Measurements from ENCODE around the gene LEMD1. TPM values are rescaled to one million over a fixed set of nuclear protein-coding genes. Genes with fewer than 3 reads are reported as not detected.

LEMD1 gene
- total RNA-seq, 1 donor = not detected

DNA sequence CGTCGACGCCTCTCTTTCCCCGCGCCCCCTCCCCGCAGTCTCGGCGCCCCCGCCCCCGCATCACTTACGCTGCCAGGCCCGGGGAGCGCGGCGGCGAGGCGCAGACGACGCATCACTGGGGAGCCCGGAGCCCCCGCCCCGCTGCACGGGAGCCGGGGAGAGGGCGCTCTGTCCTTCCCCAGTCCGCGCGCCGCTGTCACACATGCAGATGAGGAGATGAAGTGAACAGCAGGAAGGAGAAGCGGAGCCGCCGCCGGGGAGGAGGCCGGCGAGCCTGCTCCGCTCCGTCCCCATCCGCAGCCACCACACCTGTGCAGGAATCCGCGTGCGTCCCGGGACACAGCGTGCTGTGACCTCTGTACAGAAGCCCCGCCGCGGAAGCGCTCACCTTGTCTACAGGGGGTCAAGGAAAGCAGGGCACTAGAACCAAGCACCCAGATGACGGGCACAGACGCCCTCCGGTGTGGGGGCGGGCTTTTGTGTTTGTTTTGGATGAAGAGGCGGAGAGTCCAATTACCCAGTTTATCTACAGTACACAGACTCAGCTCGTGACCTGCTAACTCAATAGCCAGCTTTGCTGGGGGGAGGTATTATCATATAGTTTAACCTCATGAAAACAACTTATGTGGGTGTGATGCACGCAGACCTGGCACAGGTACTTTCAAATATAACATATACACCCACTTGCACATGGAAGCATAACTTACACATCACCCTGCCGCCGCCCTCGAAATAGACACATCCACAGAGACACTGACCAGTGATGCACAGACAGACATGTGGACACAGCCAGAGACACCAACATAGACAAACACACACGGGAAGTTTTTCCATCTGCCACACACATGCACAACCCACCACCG lies 77.6 kb downstream of the LEMD1 start:
- H4K20me1 ChIP-seq (ENCODE audit: insufficient read depth, low read length) = no peaks in the 10 kb centered on the region
- H2AFZ ChIP-seq (ENCODE audit: low read length) = no peak overlapping the region
- H3K4me2 ChIP-seq (ENCODE audit: insufficient read depth, low read length) = peak overlapping the region; percentile 49
- no peaks in the 10 kb centered on the region for H3K4me1 ChIP-seq (ENCODE audit: insufficient read depth, low read length)
- no peaks in the 10 kb centered on the region for H3K79me2 ChIP-seq (ENCODE audit: insufficient read depth, low read length)
- H3K27ac ChIP-seq (ENCODE audit: low read depth, low read length) = no peak overlapping the region
- H3K36me3 ChIP-seq (ENCODE audit: insufficient read depth, low read length) = no peaks in the 10 kb centered on the region
- no peaks in the 10 kb centered on the region for H3K9me3 ChIP-seq (ENCODE audit: low read depth, low read length)
- H3K4me3 ChIP-seq (ENCODE audit: insufficient read depth, low read length) = peak overlapping the region; percentile 48
- peaks cover 69% of the 10 kb centered on the region for H3K27me3 ChIP-seq (ENCODE audit: insufficient read depth, low read length)
- no peak for DNase-seq (ENCODE audit: insufficient read length, low spot score, missing footprints)
- TF ChIP-seq, protein P1, sequence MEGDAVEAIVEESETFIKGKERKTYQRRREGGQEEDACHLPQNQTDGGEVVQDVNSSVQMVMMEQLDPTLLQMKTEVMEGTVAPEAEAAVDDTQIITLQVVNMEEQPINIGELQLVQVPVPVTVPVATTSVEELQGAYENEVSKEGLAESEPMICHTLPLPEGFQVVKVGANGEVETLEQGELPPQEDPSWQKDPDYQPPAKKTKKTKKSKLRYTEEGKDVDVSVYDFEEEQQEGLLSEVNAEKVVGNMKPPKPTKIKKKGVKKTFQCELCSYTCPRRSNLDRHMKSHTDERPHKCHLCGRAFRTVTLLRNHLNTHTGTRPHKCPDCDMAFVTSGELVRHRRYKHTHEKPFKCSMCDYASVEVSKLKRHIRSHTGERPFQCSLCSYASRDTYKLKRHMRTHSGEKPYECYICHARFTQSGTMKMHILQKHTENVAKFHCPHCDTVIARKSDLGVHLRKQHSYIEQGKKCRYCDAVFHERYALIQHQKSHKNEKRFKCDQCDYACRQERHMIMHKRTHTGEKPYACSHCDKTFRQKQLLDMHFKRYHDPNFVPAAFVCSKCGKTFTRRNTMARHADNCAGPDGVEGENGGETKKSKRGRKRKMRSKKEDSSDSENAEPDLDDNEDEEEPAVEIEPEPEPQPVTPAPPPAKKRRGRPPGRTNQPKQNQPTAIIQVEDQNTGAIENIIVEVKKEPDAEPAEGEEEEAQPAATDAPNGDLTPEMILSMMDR (IDR thresholded peaks at IDR 0.05; ENCODE audit: extremely low read depth, low read depth, low read length) = no peak

DNA sequence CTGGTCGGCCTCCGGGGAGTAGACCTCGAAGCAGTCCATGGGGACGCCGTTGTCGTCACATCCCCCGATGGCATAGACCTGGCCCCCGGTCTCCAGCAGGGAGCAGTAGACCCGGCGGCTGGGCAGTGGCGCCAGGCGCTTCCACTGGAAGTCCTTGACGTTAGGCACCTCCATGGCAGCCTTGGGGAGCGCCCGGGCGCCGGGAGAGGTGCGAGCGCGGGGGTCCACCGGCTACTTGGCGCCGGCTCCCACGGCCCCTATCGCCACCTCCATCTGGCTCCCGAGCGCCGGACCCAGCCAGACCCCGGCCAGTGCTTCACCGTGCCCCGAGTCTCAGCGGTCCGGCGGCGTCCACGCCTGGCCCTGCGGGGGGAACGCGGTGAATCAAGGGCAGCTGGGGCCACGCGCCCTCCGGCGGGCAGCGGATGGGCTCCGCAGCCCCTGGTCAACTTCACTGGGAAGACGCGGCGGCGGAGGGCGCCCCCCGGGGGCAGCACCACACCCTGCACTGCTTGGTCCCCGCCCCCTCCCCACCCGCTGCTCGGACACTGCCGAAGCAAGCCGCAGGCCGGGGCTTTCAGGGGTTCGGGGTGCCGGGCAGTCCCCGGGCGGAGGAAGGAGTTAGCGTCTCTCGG lies 78.3 kb downstream of the LEMD1 start:
- no peak for DNase-seq (ENCODE audit: insufficient read length, low spot score, missing footprints)
- Histone ChIP-seq H3K4me2 (ENCODE audit: insufficient read depth, low read length) (no peak overlapping the region), H3K79me2 (ENCODE audit: insufficient read depth, low read length) (no peaks in the 10 kb centered on the region), H3K36me3 (ENCODE audit: insufficient read depth, low read length) (no peaks in the 10 kb centered on the region), H3K4me3 (ENCODE audit: insufficient read depth, low read length) (no peak overlapping the region), H3K4me1 (ENCODE audit: insufficient read depth, low read length) (no peaks in the 10 kb centered on the region), H3K27ac (ENCODE audit: low read depth, low read length) (no peak overlapping the region), H3K27me3 (ENCODE audit: insufficient read depth, low read length) (peaks cover 66% of the 10 kb centered on the region), H4K20me1 (ENCODE audit: insufficient read depth, low read length) (no peaks in the 10 kb centered on the region), H3K9me3 (ENCODE audit: low read depth, low read length) (no peaks in the 10 kb centered on the region), H2AFZ (ENCODE audit: low read length) (no peak overlapping the region)
- TF ChIP-seq, protein P1 (IDR thresholded peaks at IDR 0.05; ENCODE audit: extremely low read depth, low read depth, low read length) = peak; percentile 7

DNA sequence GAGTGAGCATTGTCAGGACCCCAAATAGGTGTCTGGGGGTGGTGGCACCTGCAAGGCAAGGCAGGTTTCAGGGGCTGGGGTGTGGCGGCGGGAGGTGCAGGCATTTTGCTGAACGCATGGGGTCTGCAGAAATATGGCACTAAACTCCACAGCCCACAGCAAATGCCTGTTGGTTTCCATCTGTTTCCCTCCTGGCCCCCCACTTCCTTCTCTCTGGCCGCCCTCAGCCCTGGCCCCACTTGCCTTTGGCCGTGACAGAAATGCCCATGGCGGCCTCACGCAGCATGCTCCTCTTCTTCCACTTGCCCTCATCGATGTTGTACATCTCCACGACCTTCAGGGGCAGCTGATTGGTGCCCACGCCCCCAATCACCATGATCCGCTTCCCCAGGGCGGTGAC lies 78.9 kb downstream of the LEMD1 start:
- peaks cover 69% of the 10 kb centered on the region for H3K27me3 ChIP-seq (ENCODE audit: insufficient read depth, low read length)
- DNase-seq (ENCODE audit: insufficient read length, low spot score, missing footprints) = no peak
- no peaks in the 10 kb centered on the region for H4K20me1 ChIP-seq (ENCODE audit: insufficient read depth, low read length)
- H3K9me3 ChIP-seq (ENCODE audit: low read depth, low read length) = no peaks in the 10 kb centered on the region
- no peak overlapping the region for H3K4me3 ChIP-seq (ENCODE audit: insufficient read depth, low read length)
- TF ChIP-seq, protein P1 (IDR thresholded peaks at IDR 0.05; ENCODE audit: extremely low read depth, low read depth, low read length) = no peak
- H3K27ac ChIP-seq (ENCODE audit: low read depth, low read length) = no peak overlapping the region
- no peaks in the 10 kb centered on the region for H3K4me1 ChIP-seq (ENCODE audit: insufficient read depth, low read length)
- no peaks in the 10 kb centered on the region for H3K79me2 ChIP-seq (ENCODE audit: insufficient read depth, low read length)
- no peak overlapping the region for H3K4me2 ChIP-seq (ENCODE audit: insufficient read depth, low read length)
- H3K36me3 ChIP-seq (ENCODE audit: insufficient read depth, low read length) = no peaks in the 10 kb centered on the region
- no peak overlapping the region for H2AFZ ChIP-seq (ENCODE audit: low read length)

DNA sequence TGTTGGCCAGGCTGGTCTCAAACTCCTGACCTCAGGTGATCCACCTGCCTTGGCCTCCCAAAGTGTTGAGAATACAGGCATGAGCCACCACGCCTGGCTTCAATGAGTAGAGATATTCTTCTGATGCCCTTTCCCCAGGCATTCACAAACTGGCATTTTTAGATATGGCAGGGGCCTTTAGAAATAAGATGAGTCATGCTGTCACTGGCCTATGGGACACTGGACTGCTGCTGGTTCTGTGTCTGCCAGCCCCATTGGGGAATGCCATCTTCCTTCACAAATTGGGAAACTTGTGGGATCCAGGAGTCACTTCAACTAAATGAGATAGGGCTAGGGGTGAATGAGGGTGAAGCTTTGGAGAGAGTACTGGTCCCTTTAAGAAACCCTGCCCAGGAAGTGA lies 81.2 kb downstream of the LEMD1 start:
- Histone ChIP-seq H3K36me3 (ENCODE audit: insufficient read depth, low read length) (no peaks in the 10 kb centered on the region), H3K79me2 (ENCODE audit: insufficient read depth, low read length) (no peaks in the 10 kb centered on the region), H3K4me1 (ENCODE audit: insufficient read depth, low read length) (no peaks in the 10 kb centered on the region), H2AFZ (ENCODE audit: low read length) (no peak overlapping the region), H4K20me1 (ENCODE audit: insufficient read depth, low read length) (no peaks in the 10 kb centered on the region), H3K27me3 (ENCODE audit: insufficient read depth, low read length) (peaks cover 64% of the 10 kb centered on the region), H3K4me2 (ENCODE audit: insufficient read depth, low read length) (no peak overlapping the region), H3K4me3 (ENCODE audit: insufficient read depth, low read length) (no peak overlapping the region), H3K9me3 (ENCODE audit: low read depth, low read length) (no peaks in the 10 kb centered on the region), H3K27ac (ENCODE audit: low read depth, low read length) (no peak overlapping the region)
- TF ChIP-seq, protein P1 (IDR thresholded peaks at IDR 0.05; ENCODE audit: extremely low read depth, low read depth, low read length) = no peak
- no peak for DNase-seq (ENCODE audit: insufficient read length, low spot score, missing footprints)

All from osteoblast (primary cell).